Subcutaneous abdominal adipose tissue (tissue), 5 donors: ENCODE results near the gene TRIM17.
"Not testable (repeated sequence)": the region's sequence is repeated elsewhere in the genome, so short reads cannot be mapped to it uniquely, and the experiment has no call there.

Source experiments
- H3K27ac ChIP-seq: one replicate; pipeline ENCODE4 v1.7.0; 2013; ENCODE audit warnings: low read depth, mild to moderate bottlenecking, inconsistent platforms, low read length, moderate library complexity
- H3K27me3 ChIP-seq, 5 donors: one replicate each; pipeline ENCODE4 v1.7.0; 2013; ENCODE audit warnings: low read length in 5 of 5, inconsistent platforms in 1 of 5; ENCODE audit not compliant: control insufficient read depth in 5 of 5, insufficient read depth in 4 of 5
- H3K36me3 ChIP-seq, 5 donors: one replicate each; pipeline ENCODE4 v1.7.0; 2013; ENCODE audit warnings: low read length in 5 of 5; ENCODE audit not compliant: control insufficient read depth in 5 of 5, insufficient read depth in 5 of 5
- H3K4me1 ChIP-seq, 5 donors: one replicate each; pipeline ENCODE4 v1.7.0; 2013; ENCODE audit warnings: low read length in 5 of 5, mild to moderate bottlenecking in 3 of 5, moderate library complexity in 1 of 5; ENCODE audit not compliant: control insufficient read depth in 5 of 5, insufficient read depth in 5 of 5
- H3K4me3 ChIP-seq, 5 donors: one replicate each; pipeline ENCODE4 v1.7.0; 2013; ENCODE audit warnings: low read length in 5 of 5, low read depth in 1 of 5
- H3K9ac ChIP-seq, 5 donors: one replicate each; pipeline ENCODE4 v1.7.0; 2013; ENCODE audit warnings: low read length in 5 of 5, mild to moderate bottlenecking in 4 of 5, moderate library complexity in 3 of 5
- H3K9me3 ChIP-seq, 5 donors: one replicate each; pipeline ENCODE4 v1.7.0; 2013; ENCODE audit warnings: low read length in 5 of 5; ENCODE audit not compliant: control insufficient read depth in 5 of 5
- donor health status: healthy.
- donor health status: healthy.
- donor health status: healthy.
- donor health status: healthy.
- donor health status: healthy.

TRIM17 gene

DNA sequence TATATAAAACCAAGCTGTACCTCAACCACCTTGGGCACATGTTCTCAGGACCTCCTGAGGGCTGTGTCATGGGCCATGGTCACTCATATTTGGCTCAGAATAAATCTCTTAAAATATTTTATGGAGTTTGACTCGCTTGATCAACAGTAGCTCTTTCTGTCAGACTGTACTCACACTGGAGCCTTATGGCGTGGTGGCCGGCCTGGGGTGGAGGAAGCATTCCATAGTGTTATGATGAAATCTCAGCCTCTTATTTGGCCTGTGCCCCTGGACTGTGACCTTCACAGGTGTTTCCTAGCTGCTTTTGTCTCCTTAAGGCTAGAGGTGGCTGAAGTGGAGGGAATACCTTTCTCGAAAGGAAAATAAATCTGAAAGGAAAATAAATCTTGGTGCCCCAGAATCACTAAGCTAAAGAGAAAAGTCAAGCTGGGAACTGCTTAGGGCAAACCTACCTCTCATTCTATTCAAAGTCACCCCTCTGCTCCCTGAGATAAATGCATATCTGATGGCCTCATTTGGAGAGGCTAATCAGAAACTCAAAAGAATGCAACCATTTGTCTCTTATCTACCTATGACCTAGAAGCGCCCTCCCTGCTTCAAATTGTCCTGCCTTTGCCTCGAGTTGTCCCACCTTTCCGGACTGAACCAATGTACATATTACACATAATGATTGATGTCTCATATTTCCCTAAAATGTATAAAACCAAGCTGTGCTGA lies 16.8 kb upstream of the TRIM17 start:
- not testable (repeated sequence) for H3K36me3 ChIP-seq

DNA sequence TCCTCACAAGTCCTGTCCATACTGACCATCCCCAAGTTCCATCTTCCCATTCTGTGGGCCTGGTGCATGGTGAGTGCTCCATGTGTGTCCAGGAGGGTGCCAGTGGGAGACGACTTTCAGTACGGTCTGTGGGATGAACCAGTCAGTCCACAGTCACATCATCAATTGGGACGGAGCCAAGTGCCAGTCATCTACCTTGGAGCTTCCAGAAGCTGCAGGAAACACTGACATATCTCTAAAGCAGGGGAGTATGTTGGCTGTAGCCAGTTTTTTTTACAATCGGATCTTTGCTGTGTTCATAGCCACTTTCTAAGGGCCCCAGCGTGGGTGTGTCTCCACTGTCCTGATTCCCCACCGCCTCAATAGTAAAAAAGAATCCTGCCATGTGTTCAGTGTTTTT lies 13.6 kb upstream of the TRIM17 start:
- Histone ChIP-seq H3K9ac (no peak overlapping the region), H3K4me3 (no peak overlapping the region), H3K27me3 (peaks cover 4 to 21% (median 16%) of the 10 kb centered on the region in 5 donors), H3K4me1 (no peaks in the 10 kb centered on the region), H3K27ac (no peak overlapping the region), H3K9me3 (no peaks in the 10 kb centered on the region), H3K36me3 (no peaks in the 10 kb centered on the region)

More for the DNA sequence above, 16.8 kb upstream of the TRIM17 start:
- H3K27ac ChIP-seq, H3K9me3 ChIP-seq, H3K9ac ChIP-seq, H3K4me1 ChIP-seq, H3K4me3 ChIP-seq: not testable (repeated sequence)
- peaks cover 9 to 31% (median 16%) of the 10 kb centered on the region in 5 donors for H3K27me3 ChIP-seq

GRCh38 chr1:228429698-228430097 lies 13.0 kb upstream of the TRIM17 start:
- Histone ChIP-seq H3K9ac (no peak overlapping the region), H3K27me3 (peaks cover 4 to 17% (median 11%) of the 10 kb centered on the region in 5 donors), H3K4me3 (no peak overlapping the region), H3K4me1 (no peaks in the 10 kb centered on the region), H3K36me3 (no peaks in the 10 kb centered on the region), H3K9me3 (no peaks in the 10 kb centered on the region), H3K27ac (no peak overlapping the region)

GRCh38 chr1:228429007-228429406 lies 12.3 kb upstream of the TRIM17 start:
- Histone ChIP-seq H3K4me3 (no peak overlapping the region), H3K4me1 (no peaks in the 10 kb centered on the region), H3K27me3 (peaks cover 4 to 16% (median 13%) of the 10 kb centered on the region in 5 donors), H3K36me3 (no peaks in the 10 kb centered on the region), H3K9ac (no peak overlapping the region), H3K9me3 (no peaks in the 10 kb centered on the region), H3K27ac (no peak overlapping the region)

DNA sequence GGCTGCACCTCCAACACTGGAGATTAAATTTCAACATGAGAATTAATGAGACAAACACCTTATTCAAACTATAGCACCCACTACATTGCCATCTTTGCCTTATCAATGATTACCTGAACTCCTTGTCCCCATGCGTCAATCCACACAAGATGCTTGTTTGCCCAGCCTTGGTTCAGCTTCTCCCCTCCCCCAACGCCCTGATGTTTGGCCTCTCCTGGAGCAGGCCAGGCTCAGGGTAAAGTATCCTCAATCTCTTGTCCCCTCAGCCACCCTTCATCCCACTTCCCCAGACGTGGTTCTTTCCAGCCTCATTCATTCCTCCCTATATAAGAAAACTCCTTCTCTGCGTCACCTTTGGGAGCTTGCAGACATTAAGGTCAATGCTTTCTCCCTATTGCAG lies 11.8 kb upstream of the TRIM17 start:
- Histone ChIP-seq H3K9ac (no peak overlapping the region), H3K36me3 (no peaks in the 10 kb centered on the region), H3K27me3 (peaks cover 4 to 16% (median 13%) of the 10 kb centered on the region in 5 donors), H3K4me3 (no peak overlapping the region), H3K4me1 (no peaks in the 10 kb centered on the region), H3K27ac (no peak overlapping the region), H3K9me3 (no peaks in the 10 kb centered on the region)

- Histone ChIP-seq H3K9me3 (no peaks in the 10 kb centered on the region), H3K9ac (no peak overlapping the region), H3K4me1 (no peaks in the 10 kb centered on the region), H3K27me3 (peaks cover 4 to 16% (median 10%) of the 10 kb centered on the region in 5 donors), H3K4me3 (no peak overlapping the region), H3K27ac (no peak overlapping the region), H3K36me3 (no peaks in the 10 kb centered on the region)
Measured at GRCh38 chr1:228426518-228427175, 10.0 kb upstream of the TRIM17 start.

GRCh38 chr1:228424685-228425660 lies 8.3 kb upstream of the TRIM17 start:
- H3K36me3 ChIP-seq = no peaks in the 10 kb centered on the region

DNA sequence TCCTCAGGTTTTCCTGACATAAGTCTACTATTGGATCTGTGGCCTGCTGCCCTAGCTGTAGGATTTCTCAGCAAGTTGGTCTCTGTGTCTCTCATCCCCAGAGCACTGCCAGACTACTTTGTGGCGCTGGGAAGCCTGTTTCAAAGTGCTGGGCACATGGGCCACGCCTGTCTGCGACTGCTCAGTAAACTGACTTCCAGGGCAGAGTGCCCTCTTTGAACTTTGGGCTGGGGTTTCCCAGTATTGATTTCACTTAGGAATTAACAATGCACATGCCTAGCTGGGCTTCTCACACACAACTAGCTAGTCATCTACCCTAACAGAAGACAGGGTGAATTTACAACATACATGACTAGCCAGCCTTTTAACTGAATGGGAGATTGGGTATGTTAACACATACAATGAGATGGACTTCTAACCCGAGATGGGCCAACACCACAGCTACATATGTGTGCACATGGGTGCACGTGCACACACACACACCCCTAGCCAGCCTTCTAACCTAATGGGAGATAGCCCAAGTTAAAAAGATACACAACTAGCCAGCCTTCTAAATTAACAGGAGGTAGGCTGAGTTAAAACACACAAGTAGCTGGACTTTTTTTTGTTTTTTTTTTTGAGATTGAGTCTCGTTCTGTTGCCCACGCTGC lies 6.9 kb upstream of the TRIM17 start:
- Histone ChIP-seq H3K27me3 (peaks cover 0 to 9% (median 6%) of the 10 kb centered on the region in 5 donors), H3K9me3 (no peaks in the 10 kb centered on the region), H3K9ac (no peak overlapping the region), H3K4me3 (no peak overlapping the region), H3K27ac (no peak overlapping the region), H3K4me1 (no peaks in the 10 kb centered on the region), H3K36me3 (no peaks in the 10 kb centered on the region)

More at GRCh38 chr1:228424685-228425660, 8.3 kb upstream of the TRIM17 start:
- no peaks in the 10 kb centered on the region for H3K4me1 ChIP-seq
- no peak overlapping the region for H3K4me3 ChIP-seq
- no peak overlapping the region for H3K9ac ChIP-seq
- H3K9me3 ChIP-seq = no peaks in the 10 kb centered on the region
- no peak overlapping the region for H3K27ac ChIP-seq
- H3K27me3 ChIP-seq = peaks cover 2 to 13% (median 10%) of the 10 kb centered on the region in 5 donors

- Histone ChIP-seq H3K36me3 (no peaks in the 10 kb centered on the region), H3K27ac (no peak overlapping the region), H3K4me1 (peaks cover 0 to 6% (median 3%) of the 10 kb centered on the region in 5 donors), H3K27me3 (peaks cover 7 to 27% (median 14%) of the 10 kb centered on the region in 5 donors), H3K9me3 (no peaks in the 10 kb centered on the region), H3K9ac (no peak overlapping the region), H3K4me3 (no peak overlapping the region)
Measured at GRCh38 chr1:228420968-228421826, 4.5 kb upstream of the TRIM17 start.
